Right ventricle myocardium inferior (tissue), 1 donor: ENCODE results near the gene NR6A1. TPM values are rescaled to one million over a fixed set of nuclear protein-coding genes. Genes with fewer than 3 reads are reported as not detected.
"Not testable (repeated sequence)": the region's sequence is repeated elsewhere in the genome, so short reads cannot be mapped to it uniquely, and the experiment has no call there.

Experiments used
- ATAC-seq: fragments of 200-7000 bp; cut with Tn5 transposase; one replicate; pipeline ENCODE4 v1.9.1; 2020; ENCODE audit warnings: mild to moderate bottlenecking, moderate library complexity
- DNase-seq: peaks from one replicate; pipeline ENCODE4 v3.0.0; 2021; ENCODE audit errors: missing footprints
- intact Hi-C: fragments of 100-400 bp; cut with DNase I; formaldehyde crosslinking; loops from one replicate; pipeline ENCODE4 v1.11.0; 2022
- total RNA-seq: library from RNA; stranded (reverse); fragmentation: NEBNext Ultra II Directional; extraction: Animal tissue kit (Norgen Biotek cat#: 25700); gene quantifications from one replicate; pipeline ENCODE4 v1.2.1, GENCODE V29; 2021
- donor health status: DM: no; HTN: yes; CAD: no; lungs with severe emphysema.

NR6A1 gene
- total RNA-seq, 1 donor from 2014 or later: 1.2 TPM

DNA sequence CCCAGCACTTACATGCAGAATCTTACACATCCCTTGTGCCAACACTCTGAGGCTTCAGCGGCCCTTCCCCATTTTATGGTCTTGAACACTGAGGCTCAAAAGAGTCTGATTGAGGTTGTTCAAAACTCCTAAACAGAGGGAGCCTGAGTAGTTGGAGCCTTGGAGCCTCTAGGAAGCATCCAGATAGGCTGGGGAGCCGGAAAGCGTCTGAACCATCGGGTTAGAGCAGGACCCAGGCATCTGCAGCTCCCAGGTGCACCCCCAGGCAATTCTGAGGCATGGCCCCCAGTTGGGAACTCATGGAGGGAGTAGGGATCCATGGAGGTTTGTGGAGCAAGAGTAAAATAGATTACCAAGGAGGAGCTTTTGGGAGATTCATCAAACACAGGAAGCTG is 9.6 kb upstream of the NR6A1 start:
- intact Hi-C loops: no loop called here
- ATAC-seq (no peak), DNase-seq (no peak)

DNA sequence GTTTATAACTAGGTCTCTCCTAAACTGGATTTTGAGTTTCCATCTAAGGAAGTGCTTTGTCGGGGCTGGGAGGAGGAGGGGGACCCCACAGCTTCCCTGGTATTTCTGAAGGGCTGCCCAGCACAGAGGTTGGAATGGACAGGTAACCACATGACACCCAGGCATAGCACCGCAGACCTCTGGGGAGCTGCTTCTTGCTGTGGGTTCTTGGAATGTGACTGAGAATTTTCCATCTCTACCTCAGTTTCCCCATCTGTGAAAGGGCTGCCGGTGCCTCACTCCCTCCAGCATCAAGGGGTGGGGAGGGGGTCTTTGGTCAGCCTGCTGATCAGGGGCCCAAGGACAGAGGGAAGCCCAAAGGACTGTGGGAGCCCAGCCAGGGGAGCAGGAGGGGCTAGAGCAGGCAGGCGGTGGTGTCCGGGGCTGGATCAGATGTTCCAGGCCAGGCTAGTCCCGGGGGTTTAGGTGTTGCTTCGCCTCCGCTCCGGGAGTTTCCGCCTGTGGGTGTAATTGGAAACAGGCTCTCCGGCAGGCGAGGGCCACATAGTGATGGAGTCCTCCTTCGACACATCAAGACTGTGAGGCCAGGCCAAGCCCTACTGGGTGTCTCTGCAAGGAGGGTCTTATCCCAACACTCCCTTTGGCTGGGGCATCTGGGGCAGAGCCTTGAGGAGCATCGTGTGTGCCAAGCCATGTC is 9.1 kb upstream of the NR6A1 start:
- DNase-seq (no peak), ATAC-seq (peak; percentile 27)
- intact Hi-C loops: no loop called here

DNA sequence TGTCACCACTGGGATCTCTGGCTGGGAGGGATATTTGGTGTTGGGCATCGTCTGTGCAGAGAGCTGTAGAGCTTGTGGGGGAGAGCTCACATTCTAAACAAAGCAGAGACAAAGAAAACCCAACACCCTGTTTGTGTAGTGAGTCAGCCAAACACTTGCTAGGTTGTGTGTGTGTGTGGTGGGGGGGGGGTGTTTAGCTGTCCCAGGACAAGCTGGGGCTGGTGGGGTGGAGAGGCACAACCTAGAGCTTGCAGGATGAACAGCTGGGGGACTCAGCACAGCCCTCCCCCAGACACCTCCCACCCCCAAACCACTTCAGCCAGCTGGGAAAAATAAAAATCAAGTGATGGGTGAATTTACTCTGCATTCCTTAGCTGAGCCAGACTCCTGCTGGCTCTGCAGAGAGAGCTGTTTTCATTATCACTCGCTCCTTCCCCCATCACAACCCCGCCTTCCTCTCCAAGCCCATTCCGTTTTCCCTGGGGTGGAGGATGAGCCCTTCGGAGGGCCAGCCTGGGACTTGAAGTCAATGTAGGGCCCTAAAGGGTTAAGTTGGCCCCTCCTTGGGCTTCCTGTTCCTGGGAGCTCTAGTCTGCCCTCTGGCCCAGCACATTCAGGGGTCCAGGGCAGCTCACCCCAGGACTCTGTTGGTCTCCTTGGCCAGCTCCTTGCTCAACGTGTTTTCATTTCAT is 8.4 kb upstream of the NR6A1 start:
- no peak for DNase-seq
- intact Hi-C loops: no loop called here
- peak; percentile 16 for ATAC-seq

DNA sequence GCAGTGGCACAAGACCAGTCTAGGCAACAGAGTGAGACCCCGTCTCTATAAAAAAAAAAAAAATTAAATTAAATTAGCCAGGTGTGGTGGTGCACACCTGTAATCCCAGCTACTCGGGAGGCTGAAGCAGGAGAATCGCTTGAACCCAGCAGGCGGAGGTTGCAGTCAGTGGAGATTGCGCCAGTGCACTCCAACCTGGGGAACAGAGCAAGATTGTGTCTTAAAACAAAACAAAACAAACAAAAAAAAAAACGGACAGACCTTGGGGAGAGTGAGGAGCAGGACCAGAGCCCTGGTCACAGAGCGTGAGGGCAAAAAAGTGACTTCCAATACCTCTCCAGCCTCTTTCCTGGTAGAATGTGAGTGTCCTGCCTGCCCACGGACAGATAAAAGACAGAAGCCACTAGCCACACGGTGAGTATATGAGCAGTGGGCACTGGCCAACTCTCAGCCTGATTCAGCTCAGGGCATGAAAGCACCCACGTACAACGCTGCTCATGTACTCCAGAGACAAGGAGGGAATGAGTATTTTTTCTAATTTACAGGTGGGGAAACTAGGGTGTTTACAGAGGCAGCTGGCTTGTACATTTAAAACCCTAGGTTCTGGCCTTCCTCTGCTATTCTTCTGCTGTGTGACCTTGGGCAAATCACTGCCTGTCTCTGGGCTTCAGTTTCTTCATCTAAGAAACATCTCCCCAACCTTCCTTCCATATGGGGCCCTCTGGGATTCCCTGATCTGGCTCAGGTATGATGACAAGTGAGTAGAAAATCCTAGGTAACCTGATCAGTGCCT is 7.7 kb upstream of the NR6A1 start:
- DNase-seq (no peak), ATAC-seq (no peak)
- intact Hi-C loops: no loop called here

DNA sequence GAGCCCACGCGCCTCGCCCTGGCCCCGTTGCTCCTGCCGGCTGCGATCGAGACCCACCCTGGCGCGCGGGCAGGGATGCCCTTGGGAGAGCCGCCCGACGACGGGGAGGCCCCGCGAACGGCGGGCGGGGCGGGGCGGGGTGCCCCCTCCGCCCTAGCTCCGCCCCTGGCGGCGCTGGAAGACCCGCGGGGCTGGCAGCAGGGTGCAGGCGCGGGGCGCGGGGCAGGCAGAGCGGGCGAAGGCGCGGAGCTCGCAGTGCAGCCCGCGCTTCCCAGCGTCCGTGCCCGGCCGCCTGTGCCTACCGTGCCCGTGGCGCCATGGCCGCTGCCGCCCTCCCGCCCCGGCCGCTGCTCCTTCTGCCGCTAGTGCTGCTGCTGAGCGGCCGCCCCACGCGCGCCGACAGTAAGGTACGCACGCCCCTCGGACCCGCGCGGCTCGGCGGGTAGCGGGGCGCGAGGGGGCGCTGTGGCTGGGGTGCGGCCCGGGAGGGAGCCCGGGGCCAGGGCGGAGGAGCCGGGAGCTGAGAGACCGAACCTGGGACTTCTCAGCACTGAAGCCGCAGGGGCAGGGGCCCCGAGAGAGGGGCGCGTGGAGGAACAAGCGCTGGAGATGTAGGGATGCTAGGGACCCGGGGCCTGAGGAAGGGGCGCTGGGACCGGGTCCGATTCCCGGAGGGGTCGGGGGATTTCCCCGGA is 6.0 kb upstream of the NR6A1 start, which contains the start of gene OLFML2A:
Gene OLFML2A, plus strand, starts transcription at position 180 of the 695 bp plus-strand sequence. Its CDS starts 138 bp downstream, at position 318.
- peak; percentile 37 for ATAC-seq
- DNase-seq: no peak
- intact Hi-C loops: no loop called here

DNA sequence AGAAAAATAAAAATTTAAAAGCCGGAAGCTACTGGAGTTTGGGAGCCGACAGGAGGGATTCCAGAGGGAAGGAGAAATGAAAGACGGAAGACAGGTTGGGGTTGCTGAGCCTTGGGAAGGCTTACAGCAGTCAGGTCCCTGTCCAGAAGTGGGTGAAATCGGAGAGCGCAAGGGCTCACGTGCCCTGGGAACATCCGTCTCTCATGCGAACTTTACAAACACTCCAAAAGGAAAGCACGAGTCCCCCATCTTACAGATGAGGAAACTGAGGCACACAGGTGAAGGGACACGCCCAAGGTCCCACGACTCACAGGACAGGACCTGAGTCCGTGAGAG is 5.5 kb upstream of the NR6A1 start:
- DNase-seq: no peak
- intact Hi-C loops: no loop called here
- ATAC-seq: no peak

DNA sequence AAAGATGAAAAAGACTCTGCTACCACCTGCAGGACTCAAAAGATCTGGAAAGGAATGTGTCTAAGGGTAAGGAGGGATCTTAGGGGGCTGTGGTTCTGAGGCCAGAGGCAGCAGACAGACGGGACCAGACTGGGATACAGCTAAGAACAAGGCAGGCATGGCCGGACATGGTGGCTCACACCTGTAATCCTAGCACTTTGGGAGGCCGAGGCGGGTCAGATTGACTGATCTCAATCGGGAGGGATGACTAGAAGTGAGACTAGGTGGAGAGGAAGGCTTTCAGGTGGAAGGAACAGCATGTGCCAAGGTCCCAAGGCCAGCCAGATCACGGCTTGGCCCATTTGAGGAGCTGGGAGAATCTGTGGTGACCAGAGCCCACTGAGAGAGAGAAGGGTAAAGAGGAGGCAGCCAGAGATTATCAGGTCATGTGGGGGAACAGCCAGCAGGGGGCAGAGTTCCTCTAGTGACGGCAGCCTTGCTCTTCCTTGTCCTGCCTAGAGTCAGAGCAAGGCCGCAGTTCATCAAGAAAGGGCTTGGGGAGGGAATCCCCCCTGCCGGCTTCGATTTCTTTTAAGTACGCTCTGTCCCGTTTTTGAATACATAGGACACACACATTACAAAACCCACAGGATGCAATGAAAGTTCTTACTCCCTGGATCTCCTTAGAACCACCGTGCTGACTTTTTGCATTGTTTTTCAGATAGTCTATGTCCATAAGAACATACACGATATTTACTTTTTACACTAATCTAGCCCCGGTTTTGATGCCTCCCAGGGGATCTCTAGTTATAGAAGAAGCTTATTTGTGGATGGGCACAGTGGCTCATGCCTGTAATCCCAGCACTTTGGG is 3.2 kb upstream of the NR6A1 start:
- DNase-seq (peak; percentile 88), ATAC-seq (peak; percentile 26)
- intact Hi-C loops: loop anchor here (1.0 kb wide), 1 partner anchor 78 kb away; no protein-coding TSS in a partner anchor

DNA sequence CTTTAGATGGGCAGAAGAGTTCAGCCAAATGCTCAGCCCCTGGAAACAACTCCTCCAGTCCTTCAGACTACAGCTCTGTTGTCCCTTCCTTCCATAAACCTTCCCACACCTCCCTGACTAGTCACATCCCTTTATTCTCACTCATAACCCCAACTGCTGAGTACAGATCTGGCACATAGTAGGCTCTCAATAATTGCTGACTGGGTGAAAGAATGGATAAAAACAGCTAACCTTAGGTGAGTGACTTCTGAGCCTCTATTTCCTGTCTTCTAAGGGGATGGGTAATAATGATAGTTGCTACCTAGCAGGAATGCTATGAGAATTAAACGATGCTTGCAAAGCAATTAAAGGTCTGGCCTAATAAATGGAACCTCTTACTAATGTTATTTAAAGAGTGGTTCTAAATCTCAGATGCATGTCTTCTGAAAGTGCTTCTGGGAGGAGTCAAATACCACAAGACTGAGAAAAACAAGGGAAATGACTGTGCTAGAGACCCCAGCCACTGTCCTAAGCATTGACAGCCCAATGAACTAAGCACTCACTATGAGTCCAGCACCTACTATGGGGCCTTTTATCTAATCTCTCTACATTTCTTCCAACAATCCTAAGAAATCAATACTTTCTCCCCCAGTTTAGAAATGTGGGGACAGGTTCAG is 2.5 kb upstream of the NR6A1 start:
- intact Hi-C loops: loop anchor here (1.0 to 2.0 kb wide), 2 partner anchors 79 to 369 kb away; partner anchors contain the start of gene SCAI
- DNase-seq (no peak), ATAC-seq (no peak)

DNA sequence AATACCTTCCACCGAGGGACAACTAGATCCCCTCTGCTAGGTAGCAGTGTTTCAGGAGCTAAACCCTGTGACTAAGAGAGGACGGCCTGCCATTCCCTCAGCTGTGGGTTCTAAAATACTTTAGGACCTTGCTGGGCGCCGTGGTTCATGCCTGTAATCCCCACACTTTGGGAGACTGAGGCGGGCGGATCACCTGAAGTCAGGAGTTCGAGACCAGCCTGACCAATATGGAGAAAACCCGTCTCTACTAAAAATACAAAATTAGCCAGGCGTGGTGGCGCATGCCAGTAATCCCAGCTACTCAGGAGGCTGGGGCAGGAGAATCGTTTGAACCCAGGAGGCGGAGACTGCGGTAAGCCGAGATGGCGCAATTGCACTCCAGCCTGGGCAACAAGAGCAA is 1.8 kb upstream of the NR6A1 start:
- DNase-seq, ATAC-seq: not testable (repeated sequence)
- intact Hi-C loops: loop anchor here (2.0 kb wide), 1 partner anchor 370 kb away; the partner anchor contains the start of gene SCAI

DNA sequence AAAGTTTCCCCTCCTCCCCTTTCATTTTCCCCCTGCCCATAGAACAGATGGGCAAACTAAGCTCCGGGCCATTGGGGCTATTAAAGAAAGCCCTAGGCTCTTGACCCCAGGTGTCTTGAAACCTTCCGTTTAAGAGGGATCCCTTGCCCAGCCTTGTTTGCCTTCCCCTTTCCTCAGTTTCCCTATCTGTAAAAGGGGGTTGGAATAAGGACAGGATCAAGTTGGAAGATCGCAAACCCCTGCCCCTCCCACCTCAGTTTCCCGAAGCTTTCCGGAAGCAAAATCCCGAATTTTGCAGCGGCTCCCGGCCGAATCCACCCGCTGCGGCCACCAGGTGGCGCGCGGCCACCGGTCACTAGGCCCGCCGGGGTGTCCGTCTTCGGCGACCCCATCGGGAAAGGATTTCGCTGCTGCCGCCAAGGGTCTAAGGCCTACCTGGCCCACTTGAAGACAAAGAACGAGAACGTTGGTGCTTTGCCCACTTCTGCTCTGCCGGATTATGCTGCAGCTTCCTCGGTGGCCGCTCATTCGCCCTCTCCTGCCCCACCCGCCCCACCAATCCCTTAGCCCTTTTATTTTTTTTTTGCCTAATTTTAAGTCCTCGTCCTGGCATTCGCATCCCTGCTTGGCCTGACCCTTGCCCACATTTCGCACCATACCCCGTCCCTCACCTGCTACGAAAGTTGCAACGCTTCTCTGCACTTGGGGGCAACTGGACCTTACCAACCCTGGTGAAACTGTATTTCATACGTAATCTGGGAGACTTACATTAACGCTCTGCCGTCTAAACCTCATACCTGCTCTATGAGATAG is 962 bp upstream of the NR6A1 start:
- ATAC-seq (peak; percentile 38), DNase-seq (peak; percentile 87)
- intact Hi-C loops: loop anchor here (2.0 kb wide), 1 partner anchor 371 kb away; the partner anchor contains the start of gene SCAI

DNA sequence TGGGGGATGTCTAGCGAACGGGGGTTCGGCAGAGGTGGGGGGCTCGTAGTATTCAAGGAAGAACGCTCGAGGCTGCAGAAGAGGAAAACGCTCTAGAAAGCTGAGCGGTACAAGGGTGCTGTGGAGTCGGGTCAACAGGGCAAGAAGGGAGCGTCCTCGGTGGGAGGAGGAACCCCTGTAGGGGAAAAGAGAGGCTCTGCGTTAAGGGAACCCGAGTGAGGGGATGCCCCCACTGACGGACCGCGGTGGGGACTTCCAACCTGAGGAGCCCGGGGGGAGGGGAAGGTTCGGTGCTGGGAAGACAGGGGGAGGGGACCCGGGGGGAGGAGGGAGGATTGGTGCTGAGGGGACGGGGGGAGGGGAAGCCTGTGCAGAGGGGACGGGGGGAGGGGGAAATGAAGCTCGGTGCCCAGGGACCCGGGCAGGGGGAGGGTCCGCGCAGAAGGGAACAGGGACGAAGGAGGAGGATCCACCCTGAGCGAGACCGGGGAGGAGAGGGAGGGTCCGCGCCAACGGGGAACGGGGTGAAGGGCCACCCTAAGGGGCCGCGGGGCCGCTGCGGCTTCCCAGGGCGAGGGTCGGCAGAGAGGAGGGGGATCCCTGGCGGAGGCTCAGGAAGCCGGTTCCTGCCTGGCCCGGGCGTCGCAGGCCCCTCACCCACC is 621 bp downstream of the NR6A1 start:
- ATAC-seq (no peak), DNase-seq (no peak)
- intact Hi-C loops: no loop called here

DNA sequence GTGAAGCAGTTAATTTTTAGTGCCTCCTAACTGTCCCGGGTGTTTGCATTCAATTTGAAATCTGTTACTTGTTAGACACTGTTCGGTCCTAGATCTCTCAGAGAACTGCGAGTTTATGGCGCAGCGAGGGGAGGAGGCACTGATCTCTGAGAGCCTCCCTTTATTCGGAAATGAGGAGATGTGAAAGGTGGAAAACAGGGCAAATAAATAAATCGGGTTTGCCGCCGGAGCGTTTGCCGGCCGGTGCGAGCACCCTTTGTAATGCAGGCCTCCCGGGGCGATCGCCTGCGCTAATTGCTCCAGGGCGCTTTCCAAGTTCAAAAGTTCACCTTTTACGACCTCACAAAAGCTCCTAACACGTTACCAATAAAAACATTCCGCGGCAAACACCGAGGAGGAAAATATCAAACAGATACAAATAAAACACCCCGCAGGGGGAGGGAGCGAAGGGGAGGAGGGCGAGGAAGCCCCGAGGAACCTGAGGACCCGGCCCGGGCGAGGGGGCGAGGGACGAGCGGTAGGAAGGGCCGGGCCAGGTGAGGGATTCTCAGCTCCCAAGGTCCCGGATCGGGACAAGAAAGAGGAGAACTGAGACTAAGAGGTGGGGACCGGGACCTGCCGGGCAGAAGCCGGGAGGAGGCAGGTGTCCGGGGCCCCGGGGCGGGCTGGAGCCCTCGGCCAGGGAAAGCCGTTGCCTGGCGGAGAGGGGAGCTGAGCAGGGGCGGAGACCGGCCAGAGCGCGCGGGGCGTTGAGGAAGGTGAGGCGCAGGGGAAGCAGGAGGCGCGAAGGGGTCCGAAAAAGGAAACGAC is 1.4 kb downstream of the NR6A1 start:
- intact Hi-C loops: no loop called here
- no peak for ATAC-seq
- peak; percentile 82 for DNase-seq

DNA sequence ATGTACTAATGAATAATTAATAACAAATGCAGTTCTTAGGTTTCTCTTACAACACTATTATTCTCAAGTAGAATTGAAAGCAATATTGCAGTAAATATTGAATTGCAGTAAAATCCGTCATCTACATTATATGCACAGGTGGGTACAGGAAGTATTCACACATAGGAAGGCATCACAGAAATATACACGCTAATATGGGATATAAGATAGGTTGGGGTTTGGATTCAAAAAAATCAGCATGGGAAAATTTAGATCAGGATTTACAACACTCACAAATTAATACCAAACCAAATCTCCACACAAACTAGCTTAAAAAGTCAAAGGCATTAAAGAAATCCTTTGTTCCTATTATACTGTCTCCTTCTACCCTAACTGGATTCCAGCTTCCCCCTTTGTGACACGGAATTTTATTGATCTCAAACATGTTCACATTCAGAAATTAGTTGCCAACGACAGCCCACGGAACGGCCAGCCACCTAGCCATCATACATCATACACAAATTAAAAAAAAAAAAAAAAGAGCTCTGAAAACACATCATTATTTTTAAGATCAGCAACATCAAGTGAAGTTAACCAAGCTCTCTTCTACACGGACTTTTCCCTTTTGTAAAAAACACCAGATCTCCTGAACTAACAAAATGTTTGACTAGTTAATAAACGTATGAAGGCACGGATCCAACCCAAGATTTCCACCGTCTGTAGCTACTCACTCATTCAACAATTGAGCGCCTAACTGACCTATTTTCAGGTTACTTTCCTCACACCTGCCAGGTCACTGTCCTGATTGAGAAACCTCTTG is 2.2 kb downstream of the NR6A1 start:
- ATAC-seq (no peak), DNase-seq (no peak)
- intact Hi-C loops: no loop called here

DNA sequence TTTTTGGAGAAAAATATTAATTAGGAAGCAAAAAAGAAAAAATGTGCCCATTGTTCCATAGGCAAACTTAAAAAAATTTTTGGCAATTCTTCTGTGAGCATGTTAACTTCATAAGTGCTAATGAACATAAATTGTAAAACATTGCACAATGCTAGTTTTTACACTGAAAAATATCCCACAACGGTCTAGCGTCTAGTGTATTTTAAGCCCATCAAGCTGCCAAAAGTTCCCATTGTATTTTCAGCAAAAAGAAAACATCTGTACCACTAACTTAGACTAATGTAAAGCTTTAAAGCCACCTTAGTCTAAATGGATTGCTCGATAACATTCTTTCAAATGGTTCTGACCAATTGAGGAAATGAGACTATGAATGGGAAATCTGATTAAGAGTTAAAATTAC is 2.8 kb downstream of the NR6A1 start:
- intact Hi-C loops: no loop called here
- ATAC-seq: no peak
- no peak for DNase-seq

DNA sequence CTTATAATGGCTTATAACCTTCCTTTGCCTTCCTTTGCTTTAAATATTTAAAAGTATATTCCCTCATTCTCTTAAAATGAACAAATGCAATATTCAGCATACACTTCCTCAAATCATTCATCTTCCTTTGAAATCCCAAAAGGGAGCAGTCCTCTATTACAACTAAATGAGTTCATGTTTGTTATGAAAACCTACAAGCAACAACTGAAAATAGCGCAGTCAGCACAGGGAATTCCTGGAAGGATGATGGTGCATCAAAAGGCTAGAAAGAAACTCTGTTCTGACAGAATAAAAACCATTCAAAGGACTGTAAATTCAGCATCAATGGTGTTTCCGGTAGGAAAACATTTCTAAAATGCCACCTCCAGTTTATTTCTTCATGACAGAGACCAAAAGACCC is 3.3 kb downstream of the NR6A1 start:
- ATAC-seq (no peak), DNase-seq (no peak)
- intact Hi-C loops: no loop called here
